ENCODE results near the gene VPS11.
A peak's percentile ranks its signal among the peaks of the same experiment; 100 is the strongest.

VPS11 gene

DNA sequence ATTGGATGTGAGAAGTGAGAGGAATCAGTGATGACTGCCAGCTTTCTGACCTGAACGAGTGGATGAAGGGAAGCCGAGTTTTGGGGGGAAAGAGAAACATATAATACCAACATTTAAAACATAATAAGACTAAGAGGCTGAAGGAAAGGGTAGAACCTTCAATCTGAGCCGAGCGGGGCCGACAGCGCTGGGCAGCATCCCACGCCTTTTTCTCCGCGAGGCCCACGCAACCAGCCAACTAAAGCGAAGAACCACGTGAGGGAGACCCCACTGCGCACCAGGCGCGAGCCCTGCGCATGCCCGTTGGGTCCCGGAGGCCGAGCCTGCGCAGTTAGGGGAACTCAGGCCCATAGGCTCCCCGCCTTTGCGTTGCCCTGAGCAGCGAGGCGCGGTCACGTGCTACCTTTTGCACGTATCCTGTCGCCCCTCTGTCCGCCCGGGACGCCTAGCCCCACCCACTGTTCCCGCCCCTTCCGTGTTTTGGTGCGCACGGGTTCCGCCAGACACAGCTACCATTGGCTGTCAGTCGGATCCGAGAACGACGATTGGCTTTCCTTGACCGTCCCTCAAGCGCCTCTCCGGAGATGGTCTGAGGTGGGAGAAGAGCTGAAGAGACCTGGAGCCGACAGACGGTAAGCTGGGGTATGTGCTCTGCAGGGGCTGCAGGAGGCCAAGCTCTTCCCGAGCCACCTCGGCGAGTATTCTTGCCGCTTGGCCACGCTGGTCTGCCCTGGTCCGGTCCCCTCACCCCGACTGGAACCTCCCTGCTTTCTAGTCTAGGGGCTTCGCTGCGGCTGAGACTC lies 53.6 kb downstream of the VPS11 start, which contains the start of gene HINFP:
TSS of gene HINFP (plus strand) at position 573 of the 803 bp plus-strand sequence. CDS start 5,365 bp downstream, outside the sequence.
- TF ChIP-seq, protein P1, sequence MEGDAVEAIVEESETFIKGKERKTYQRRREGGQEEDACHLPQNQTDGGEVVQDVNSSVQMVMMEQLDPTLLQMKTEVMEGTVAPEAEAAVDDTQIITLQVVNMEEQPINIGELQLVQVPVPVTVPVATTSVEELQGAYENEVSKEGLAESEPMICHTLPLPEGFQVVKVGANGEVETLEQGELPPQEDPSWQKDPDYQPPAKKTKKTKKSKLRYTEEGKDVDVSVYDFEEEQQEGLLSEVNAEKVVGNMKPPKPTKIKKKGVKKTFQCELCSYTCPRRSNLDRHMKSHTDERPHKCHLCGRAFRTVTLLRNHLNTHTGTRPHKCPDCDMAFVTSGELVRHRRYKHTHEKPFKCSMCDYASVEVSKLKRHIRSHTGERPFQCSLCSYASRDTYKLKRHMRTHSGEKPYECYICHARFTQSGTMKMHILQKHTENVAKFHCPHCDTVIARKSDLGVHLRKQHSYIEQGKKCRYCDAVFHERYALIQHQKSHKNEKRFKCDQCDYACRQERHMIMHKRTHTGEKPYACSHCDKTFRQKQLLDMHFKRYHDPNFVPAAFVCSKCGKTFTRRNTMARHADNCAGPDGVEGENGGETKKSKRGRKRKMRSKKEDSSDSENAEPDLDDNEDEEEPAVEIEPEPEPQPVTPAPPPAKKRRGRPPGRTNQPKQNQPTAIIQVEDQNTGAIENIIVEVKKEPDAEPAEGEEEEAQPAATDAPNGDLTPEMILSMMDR (IDR thresholded peaks at IDR 0.05; ENCODE audit: poor library complexity, severe bottlenecking): no peak
- peak; percentile 99 for DNase-seq (ENCODE audit: low spot score)
- Histone ChIP-seq H3K27ac (ENCODE audit: poor library complexity, severe bottlenecking) (peak within 1 kb of the TSS; percentile 7), H3K36me3 (ENCODE audit: low read depth) (peaks cover 14% of the 10 kb centered on the region), H3K4me3 (ENCODE audit: severe bottlenecking) (peak within 1 kb of the TSS; percentile 91), H3K4me1 (ENCODE audit: insufficient read depth, poor library complexity, severe bottlenecking) (no peaks in the 10 kb centered on the region), H3K27me3 (ENCODE audit: insufficient read depth, poor library complexity, severe bottlenecking) (no peaks in the 10 kb centered on the region), H3K9me3 (ENCODE audit: severe bottlenecking) (no peaks in the 10 kb centered on the region)
- peak; percentile 98 for ATAC-seq (ENCODE audit: low read depth)

DNA sequence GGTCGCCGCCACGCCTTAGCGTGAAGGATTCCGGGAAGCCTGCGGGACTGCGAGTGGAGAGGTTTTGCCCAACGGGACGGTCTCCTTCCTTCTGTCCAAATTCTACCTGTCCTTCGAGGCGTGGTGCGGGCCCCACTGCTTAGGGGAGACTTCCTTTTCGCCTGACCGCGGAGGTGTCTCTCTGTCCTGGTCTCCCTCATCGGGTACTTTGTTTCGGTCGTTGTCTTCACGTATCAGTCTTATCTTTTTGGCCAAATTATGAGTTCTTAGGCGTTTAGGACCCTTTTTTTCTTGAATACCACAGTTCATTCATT lies 54.1 kb downstream of the VPS11 start:
- H3K9me3 ChIP-seq (ENCODE audit: severe bottlenecking): no peaks in the 10 kb centered on the region
- peak overlapping the region; percentile 91 for H3K4me3 ChIP-seq (ENCODE audit: severe bottlenecking)
- ATAC-seq (ENCODE audit: low read depth) (no peak; the same call in 2 of the 3 replicates), DNase-seq (ENCODE audit: low spot score) (no peak)
- H3K4me1 ChIP-seq (ENCODE audit: insufficient read depth, poor library complexity, severe bottlenecking): no peaks in the 10 kb centered on the region
- TF ChIP-seq, protein P1 (IDR thresholded peaks at IDR 0.05; ENCODE audit: poor library complexity, severe bottlenecking): no peak
- H3K27ac ChIP-seq (ENCODE audit: poor library complexity, severe bottlenecking): peak overlapping the region; percentile 7
- peaks cover 14% of the 10 kb centered on the region for H3K36me3 ChIP-seq (ENCODE audit: low read depth)
- no peaks in the 10 kb centered on the region for H3K27me3 ChIP-seq (ENCODE audit: insufficient read depth, poor library complexity, severe bottlenecking)

DNA sequence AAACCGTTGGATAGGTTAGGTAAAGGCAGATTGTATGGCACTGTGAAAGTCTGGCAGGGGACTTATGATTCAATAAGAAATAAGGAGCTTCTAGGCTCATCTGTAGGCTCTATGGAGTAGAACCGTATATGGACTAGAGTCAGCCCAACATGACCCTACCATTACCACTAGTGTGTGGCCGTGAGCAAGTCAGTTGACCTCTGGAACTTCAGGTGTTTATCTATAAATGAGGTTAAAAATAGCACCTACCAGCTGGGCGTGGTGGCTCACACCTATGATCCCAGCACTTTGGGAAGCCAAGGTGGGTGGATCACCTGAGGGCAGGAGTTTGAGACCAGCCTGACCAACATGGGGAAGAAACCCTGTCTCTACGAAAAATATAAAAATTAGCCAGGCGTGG lies 58.2 kb downstream of the VPS11 start:
- H3K4me3 ChIP-seq (ENCODE audit: severe bottlenecking): no peak overlapping the region
- DNase-seq (ENCODE audit: low spot score) (no peak), ATAC-seq (ENCODE audit: low read depth) (no peak)
- no peaks in the 10 kb centered on the region for H3K9me3 ChIP-seq (ENCODE audit: severe bottlenecking)
- no peaks in the 10 kb centered on the region for H3K27me3 ChIP-seq (ENCODE audit: insufficient read depth, poor library complexity, severe bottlenecking)
- no peaks in the 10 kb centered on the region for H3K4me1 ChIP-seq (ENCODE audit: insufficient read depth, poor library complexity, severe bottlenecking)
- TF ChIP-seq, protein P1 (IDR thresholded peaks at IDR 0.05; ENCODE audit: poor library complexity, severe bottlenecking): no peak
- H3K36me3 ChIP-seq (ENCODE audit: low read depth): peaks cover 39% of the 10 kb centered on the region
- H3K27ac ChIP-seq (ENCODE audit: poor library complexity, severe bottlenecking): no peak overlapping the region

DNA sequence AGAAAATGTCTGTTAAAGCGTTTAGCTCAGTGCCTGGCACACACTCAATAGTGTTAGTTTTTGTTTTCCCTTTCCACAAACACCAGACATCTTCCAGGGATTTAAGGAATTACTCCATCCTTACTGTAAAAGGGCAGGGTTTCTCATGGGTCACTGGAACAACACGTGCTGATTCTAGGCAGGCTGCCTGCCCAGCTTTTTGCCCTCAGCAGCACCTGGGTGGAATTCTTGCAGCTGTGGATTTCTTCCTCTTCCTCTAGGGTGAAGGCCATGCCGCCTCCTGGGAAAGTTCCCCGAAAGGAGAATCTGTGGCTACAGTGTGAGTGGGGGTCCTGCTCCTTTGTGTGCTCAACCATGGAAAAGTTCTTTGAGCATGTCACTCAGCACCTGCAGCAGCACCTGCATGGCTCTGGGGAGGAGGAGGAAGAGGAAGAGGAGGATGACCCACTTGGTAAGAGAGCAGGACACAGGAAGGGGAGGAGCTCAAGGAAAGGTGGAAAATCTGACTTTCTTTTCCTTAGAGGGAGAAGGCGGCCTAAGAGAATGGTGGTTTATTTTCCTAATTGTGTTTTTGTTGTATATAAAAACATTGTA lies 59.2 kb downstream of the VPS11 start:
- ATAC-seq (ENCODE audit: low read depth): no peak
- H3K36me3 ChIP-seq (ENCODE audit: low read depth): peaks cover 44% of the 10 kb centered on the region
- no peaks in the 10 kb centered on the region for H3K4me1 ChIP-seq (ENCODE audit: insufficient read depth, poor library complexity, severe bottlenecking)
- no peak overlapping the region for H3K27ac ChIP-seq (ENCODE audit: poor library complexity, severe bottlenecking)
- no peak for DNase-seq (ENCODE audit: low spot score)
- H3K27me3 ChIP-seq (ENCODE audit: insufficient read depth, poor library complexity, severe bottlenecking): no peaks in the 10 kb centered on the region
- no peaks in the 10 kb centered on the region for H3K9me3 ChIP-seq (ENCODE audit: severe bottlenecking)
- TF ChIP-seq, protein P1 (IDR thresholded peaks at IDR 0.05; ENCODE audit: poor library complexity, severe bottlenecking): no peak
- H3K4me3 ChIP-seq (ENCODE audit: severe bottlenecking): no peak overlapping the region

DNA sequence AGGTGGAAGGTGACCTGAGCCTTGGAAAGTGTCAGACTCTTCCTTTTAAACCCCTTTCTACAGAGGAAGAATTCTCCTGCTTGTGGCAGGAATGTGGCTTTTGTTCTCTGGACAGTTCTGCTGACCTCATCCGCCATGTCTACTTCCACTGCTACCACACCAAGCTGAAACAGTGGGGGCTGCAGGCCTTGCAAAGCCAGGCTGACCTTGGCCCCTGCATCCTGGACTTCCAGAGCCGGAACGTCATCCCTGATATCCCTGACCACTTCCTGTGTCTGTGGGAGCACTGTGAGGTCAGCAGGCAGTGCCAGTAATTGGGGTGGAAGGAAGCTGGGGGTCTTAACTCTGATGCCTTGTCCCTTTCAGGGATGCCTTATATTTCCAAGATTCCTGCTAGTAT lies 63.0 kb downstream of the VPS11 start:
- peaks cover 56% of the 10 kb centered on the region for H3K36me3 ChIP-seq (ENCODE audit: low read depth)
- H3K27me3 ChIP-seq (ENCODE audit: insufficient read depth, poor library complexity, severe bottlenecking): no peaks in the 10 kb centered on the region
- H3K4me1 ChIP-seq (ENCODE audit: insufficient read depth, poor library complexity, severe bottlenecking): no peaks in the 10 kb centered on the region
- DNase-seq (ENCODE audit: low spot score): no peak
- no peak overlapping the region for H3K27ac ChIP-seq (ENCODE audit: poor library complexity, severe bottlenecking)
- ATAC-seq (ENCODE audit: low read depth): no peak
- TF ChIP-seq, protein P1 (IDR thresholded peaks at IDR 0.05; ENCODE audit: poor library complexity, severe bottlenecking): no peak
- no peak overlapping the region for H3K4me3 ChIP-seq (ENCODE audit: severe bottlenecking)
- H3K9me3 ChIP-seq (ENCODE audit: severe bottlenecking): no peaks in the 10 kb centered on the region
